GM10266 (cell line): ENCODE measurements around the gene XKR7.

ENCODE experiments used
- DNase-seq: peaks from one replicate; pipeline ENCODE4 v3.0.0; 2012; ENCODE audit errors: extremely low spot score
- CTCF ChIP-seq: IDR thresholded peaks from 2 replicates; pipeline ENCODE4 v1.5.1; 2012; ENCODE audit warnings: mild to moderate bottlenecking, low read depth; ENCODE audit not compliant: control insufficient read depth, insufficient read depth; ENCODE audit errors: missing control alignments

The XKR7 gene

GRCh38 chr20:31954500-31954899, 13.5 kb upstream of the XKR7 start:
- no peak for TF ChIP-seq CTCF
- no peak for DNase-seq

- no peak for DNase-seq
- TF ChIP-seq CTCF, result no peak
These were observed 11.1 kb upstream of the XKR7 start for GRCh38 chr20:31956556-31957526.

- no peak for DNase-seq
- no peak for TF ChIP-seq CTCF
These were observed 5.2 kb upstream of the XKR7 start for GRCh38 chr20:31962761-31963160.

- no peak for DNase-seq
- TF ChIP-seq CTCF, result no peak
These were observed 4.1 kb upstream of the XKR7 start for GRCh38 chr20:31963889-31964288.

- no peak for TF ChIP-seq CTCF
These were observed 828 bp upstream of the XKR7 start for GRCh38 chr20:31966991-31967655.

GRCh38 chr20:31968291-31969126, 558 bp downstream of the XKR7 start:
- no peak for TF ChIP-seq CTCF
- peak; percentile 94 for DNase-seq

More at GRCh38 chr20:31966991-31967655, 828 bp upstream of the XKR7 start:
- peak; percentile 21 for DNase-seq
